ENCODE results near the gene MYORG.
A peak's percentile ranks its signal among the peaks of the same experiment; 100 is the strongest.

MYORG gene

GRCh38 chr9:34385561-34386230, 9.0 kb upstream of the MYORG start:
- Histone ChIP-seq H3K4me1 (ENCODE audit: control insufficient read depth, insufficient read depth, low read length) (peaks cover 4% of the 10 kb centered on the region), H3K27me3 (ENCODE audit: control insufficient read depth, insufficient read depth, low read length, poor library complexity, severe bottlenecking) (peaks cover 30% of the 10 kb centered on the region), H3K4me3 (ENCODE audit: insufficient read depth, low read depth, low read length) (no peak overlapping the region), H3K36me3 (ENCODE audit: control insufficient read depth, insufficient read depth, low read length) (no peaks in the 10 kb centered on the region), H3K27ac (ENCODE audit: insufficient read depth, low read depth, low read length, poor library complexity, severe bottlenecking) (no peak overlapping the region), H3K9me3 (ENCODE audit: control insufficient read depth, low read length) (no peaks in the 10 kb centered on the region)
- 92 to 97% methylated on average over 6 of the region's 6 CpGs for WGBS, 2 experiments

GRCh38 chr9:34384368-34385165, 7.9 kb upstream of the MYORG start:
- 90 to 92% methylated on average over 6 to 7 of the region's 7 CpGs for WGBS, 2 experiments
- H3K27me3 ChIP-seq (ENCODE audit: control insufficient read depth, insufficient read depth, low read length, poor library complexity, severe bottlenecking): peaks cover 42% of the 10 kb centered on the region

DNA sequence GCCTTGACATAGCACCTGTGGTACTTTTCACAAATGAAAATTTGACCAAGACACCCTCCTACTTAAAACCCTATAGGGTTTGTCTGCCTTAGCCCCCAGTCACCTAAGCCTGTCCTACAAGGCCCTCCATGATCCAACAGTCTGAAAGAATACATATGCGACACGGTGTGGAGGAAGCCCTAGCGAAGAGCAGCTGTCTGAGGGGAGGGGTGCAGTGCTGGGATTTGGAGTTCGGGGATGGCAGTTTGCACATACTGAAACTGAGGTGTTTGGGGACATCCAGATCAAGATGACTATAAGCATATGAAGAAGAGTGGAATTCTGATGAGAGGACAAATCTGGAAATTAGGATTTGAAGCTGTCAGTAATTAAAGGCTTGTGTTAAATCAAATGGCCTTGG, 7.2 kb upstream of the MYORG start:
- no peak overlapping the region for H3K27ac ChIP-seq (ENCODE audit: insufficient read depth, low read depth, low read length, poor library complexity, severe bottlenecking)
- no peak overlapping the region for H3K4me3 ChIP-seq (ENCODE audit: insufficient read depth, low read depth, low read length)
- no peaks in the 10 kb centered on the region for H3K9me3 ChIP-seq (ENCODE audit: control insufficient read depth, low read length)
- H3K36me3 ChIP-seq (ENCODE audit: control insufficient read depth, insufficient read depth, low read length): no peaks in the 10 kb centered on the region
- H3K4me1 ChIP-seq (ENCODE audit: control insufficient read depth, insufficient read depth, low read length): peaks cover 10% of the 10 kb centered on the region
- 89 to 90% methylated on average over 4 of the region's 4 CpGs for WGBS, 2 experiments
- peaks cover 48% of the 10 kb centered on the region for H3K27me3 ChIP-seq (ENCODE audit: control insufficient read depth, insufficient read depth, low read length, poor library complexity, severe bottlenecking)

More at GRCh38 chr9:34384368-34385165, 7.9 kb upstream of the MYORG start:
- no peak overlapping the region for H3K4me3 ChIP-seq (ENCODE audit: insufficient read depth, low read depth, low read length)
- H3K36me3 ChIP-seq (ENCODE audit: control insufficient read depth, insufficient read depth, low read length): no peaks in the 10 kb centered on the region
- no peaks in the 10 kb centered on the region for H3K9me3 ChIP-seq (ENCODE audit: control insufficient read depth, low read length)
- peaks cover 10% of the 10 kb centered on the region for H3K4me1 ChIP-seq (ENCODE audit: control insufficient read depth, insufficient read depth, low read length)
- H3K27ac ChIP-seq (ENCODE audit: insufficient read depth, low read depth, low read length, poor library complexity, severe bottlenecking): no peak overlapping the region

- no peaks in the 10 kb centered on the region for H3K9me3 ChIP-seq (ENCODE audit: control insufficient read depth, low read length)
- no peak overlapping the region for H3K4me3 ChIP-seq (ENCODE audit: insufficient read depth, low read depth, low read length)
- 82 to 89% methylated on average over 3 of the region's 3 CpGs for WGBS, 2 experiments
- H3K27me3 ChIP-seq (ENCODE audit: control insufficient read depth, insufficient read depth, low read length, poor library complexity, severe bottlenecking): peaks cover 58% of the 10 kb centered on the region
- no peak overlapping the region for H3K27ac ChIP-seq (ENCODE audit: insufficient read depth, low read depth, low read length, poor library complexity, severe bottlenecking)
- no peaks in the 10 kb centered on the region for H3K36me3 ChIP-seq (ENCODE audit: control insufficient read depth, insufficient read depth, low read length)
- peaks cover 10% of the 10 kb centered on the region for H3K4me1 ChIP-seq (ENCODE audit: control insufficient read depth, insufficient read depth, low read length)
Observed at GRCh38 chr9:34382879-34383278, 6.2 kb upstream of the MYORG start.

GRCh38 chr9:34382054-34382453, 5.4 kb upstream of the MYORG start:
- Histone ChIP-seq H3K4me1 (ENCODE audit: control insufficient read depth, insufficient read depth, low read length) (peaks cover 10% of the 10 kb centered on the region), H3K27me3 (ENCODE audit: control insufficient read depth, insufficient read depth, low read length, poor library complexity, severe bottlenecking) (peaks cover 67% of the 10 kb centered on the region), H3K9me3 (ENCODE audit: control insufficient read depth, low read length) (no peaks in the 10 kb centered on the region), H3K27ac (ENCODE audit: insufficient read depth, low read depth, low read length, poor library complexity, severe bottlenecking) (no peak overlapping the region), H3K4me3 (ENCODE audit: insufficient read depth, low read depth, low read length) (no peak overlapping the region), H3K36me3 (ENCODE audit: control insufficient read depth, insufficient read depth, low read length) (no peaks in the 10 kb centered on the region)
- WGBS, 2 experiments: 79 to 86% methylated on average over 5 of the region's 5 CpGs

GRCh38 chr9:34381323-34381722, 4.6 kb upstream of the MYORG start:
- WGBS, 2 experiments: 25 to 34% methylated on average over 17 of the region's 17 CpGs
- Histone ChIP-seq H3K4me3 (ENCODE audit: insufficient read depth, low read depth, low read length) (peak overlapping the region; percentile 47), H3K27me3 (ENCODE audit: control insufficient read depth, insufficient read depth, low read length, poor library complexity, severe bottlenecking) (peaks cover 74% of the 10 kb centered on the region), H3K36me3 (ENCODE audit: control insufficient read depth, insufficient read depth, low read length) (no peaks in the 10 kb centered on the region), H3K27ac (ENCODE audit: insufficient read depth, low read depth, low read length, poor library complexity, severe bottlenecking) (no peak overlapping the region), H3K4me1 (ENCODE audit: control insufficient read depth, insufficient read depth, low read length) (peaks cover 10% of the 10 kb centered on the region), H3K9me3 (ENCODE audit: control insufficient read depth, low read length) (no peaks in the 10 kb centered on the region)

DNA sequence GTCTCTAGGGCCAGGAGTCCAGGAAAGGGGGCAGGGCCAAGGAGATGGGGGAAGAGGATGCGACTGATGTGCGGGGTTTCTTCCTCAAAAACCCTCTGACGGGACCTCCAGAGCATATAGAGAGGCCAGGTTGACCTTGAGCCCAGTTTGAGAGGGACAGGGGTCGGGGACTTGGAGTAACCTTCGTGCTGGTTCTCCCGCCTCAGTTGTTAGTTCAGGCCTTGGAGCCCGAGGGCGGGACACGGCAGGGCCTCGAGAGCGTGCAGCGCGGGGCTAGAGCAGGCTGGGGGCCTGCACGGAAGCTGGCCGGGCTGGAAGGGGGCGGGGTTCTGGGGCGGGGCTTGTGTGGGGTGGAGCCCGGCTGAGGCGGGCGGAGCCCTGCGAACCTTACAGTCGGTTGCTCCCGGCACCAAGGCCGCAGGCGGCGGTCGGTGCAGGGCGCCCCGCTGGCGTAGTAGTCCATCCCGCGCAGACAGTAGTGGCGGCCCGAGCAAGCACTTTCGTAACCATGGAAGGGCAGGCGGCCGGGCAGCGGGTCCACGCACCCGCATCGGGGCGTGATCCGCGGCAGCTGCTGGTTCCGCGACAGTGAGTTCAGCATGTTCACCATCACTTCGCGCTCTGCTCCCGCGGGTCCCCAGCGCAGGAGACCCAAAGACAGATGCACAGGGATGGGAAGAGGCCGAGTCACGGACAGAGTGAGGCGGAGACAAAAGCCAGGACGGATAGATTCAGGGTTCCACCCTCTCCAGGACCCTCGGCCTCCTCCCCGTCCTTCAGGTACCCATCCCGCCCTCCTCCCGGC, 4.0 kb upstream of the MYORG start:
- no peaks in the 10 kb centered on the region for H3K9me3 ChIP-seq (ENCODE audit: control insufficient read depth, low read length)
- no peak overlapping the region for H3K27ac ChIP-seq (ENCODE audit: insufficient read depth, low read depth, low read length, poor library complexity, severe bottlenecking)
- 2 to 3% methylated on average over 59 of the region's 59 CpGs for WGBS, 2 experiments
- H3K4me1 ChIP-seq (ENCODE audit: control insufficient read depth, insufficient read depth, low read length): peaks cover 10% of the 10 kb centered on the region
- peak overlapping the region; percentile 47 for H3K4me3 ChIP-seq (ENCODE audit: insufficient read depth, low read depth, low read length)
- H3K36me3 ChIP-seq (ENCODE audit: control insufficient read depth, insufficient read depth, low read length): no peaks in the 10 kb centered on the region
- H3K27me3 ChIP-seq (ENCODE audit: control insufficient read depth, insufficient read depth, low read length, poor library complexity, severe bottlenecking): peaks cover 80% of the 10 kb centered on the region

DNA sequence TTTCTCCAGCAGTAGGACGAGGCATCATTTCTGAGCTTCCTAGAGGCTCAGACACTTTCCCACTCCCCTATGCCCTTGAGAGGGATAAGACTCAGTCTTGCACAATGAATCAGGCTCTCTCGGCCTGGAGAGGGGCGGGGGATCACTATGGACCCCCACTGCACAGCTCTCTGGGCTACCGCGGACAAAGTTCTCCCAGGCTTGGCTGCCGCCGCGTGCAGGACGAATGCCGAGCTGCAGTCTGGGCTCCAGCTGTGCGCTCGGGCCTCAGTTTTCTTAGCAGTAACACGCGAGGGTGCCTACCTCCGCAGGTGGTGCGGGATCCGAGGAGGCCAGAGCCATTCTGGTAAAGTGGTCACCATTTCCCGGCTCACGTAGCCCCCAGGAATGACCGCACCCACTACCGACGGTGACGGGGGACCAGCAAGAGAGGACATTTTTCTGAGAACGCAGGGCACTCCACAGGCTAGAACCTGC, 3.4 kb upstream of the MYORG start:
- 3% methylated on average over 24 of the region's 24 CpGs for WGBS, 2 experiments
- Histone ChIP-seq H3K27ac (ENCODE audit: insufficient read depth, low read depth, low read length, poor library complexity, severe bottlenecking) (no peak overlapping the region), H3K27me3 (ENCODE audit: control insufficient read depth, insufficient read depth, low read length, poor library complexity, severe bottlenecking) (peaks cover 87% of the 10 kb centered on the region)

GRCh38 chr9:34379334-34380033, 2.8 kb upstream of the MYORG start:
- Histone ChIP-seq H3K9me3 (ENCODE audit: control insufficient read depth, low read length) (no peaks in the 10 kb centered on the region), H3K4me3 (ENCODE audit: insufficient read depth, low read depth, low read length) (peak overlapping the region; percentile 32), H3K36me3 (ENCODE audit: control insufficient read depth, insufficient read depth, low read length) (no peaks in the 10 kb centered on the region), H3K27me3 (ENCODE audit: control insufficient read depth, insufficient read depth, low read length, poor library complexity, severe bottlenecking) (peaks cover 87% of the 10 kb centered on the region), H3K4me1 (ENCODE audit: control insufficient read depth, insufficient read depth, low read length) (peaks cover 10% of the 10 kb centered on the region), H3K27ac (ENCODE audit: insufficient read depth, low read depth, low read length, poor library complexity, severe bottlenecking) (no peak overlapping the region)
- WGBS, 2 experiments: 1 to 2% methylated on average over 35 of the region's 35 CpGs

More for the DNA sequence above, 3.4 kb upstream of the MYORG start:
- no peaks in the 10 kb centered on the region for H3K9me3 ChIP-seq (ENCODE audit: control insufficient read depth, low read length)
- no peaks in the 10 kb centered on the region for H3K36me3 ChIP-seq (ENCODE audit: control insufficient read depth, insufficient read depth, low read length)
- H3K4me1 ChIP-seq (ENCODE audit: control insufficient read depth, insufficient read depth, low read length): peaks cover 10% of the 10 kb centered on the region
- H3K4me3 ChIP-seq (ENCODE audit: insufficient read depth, low read depth, low read length): peak overlapping the region; percentile 47
